Neutrophil (primary cell): ENCODE measurements around the gene BNC2.

Experiments
- H3K27ac ChIP-seq: fragments of 200-600 bp; sonication (generic); 2 replicates; pipeline ENCODE4 v1.5.1; 2016; ENCODE audit warnings: mild to moderate bottlenecking, moderate library complexity
- H3K27me3 ChIP-seq: fragments of 200-600 bp; sonication (generic); 2 replicates; pipeline ENCODE4 v1.6.0; 2016; ENCODE audit warnings: mild to moderate bottlenecking
- H3K36me3 ChIP-seq: fragments of 200-600 bp; sonication (generic); 2 replicates; pipeline ENCODE4 v1.5.1; 2017
- H3K4me1 ChIP-seq, 2 experiments: fragments of 200-600 bp in 1 of 2; sonication (generic) in 1 of 2; 1 replicate in 1 of 2; 2 replicates in 1 of 2; pipeline versions ENCODE4 v1.5.1 to v1.6.1; 2013 to 2016; ENCODE audit warnings: low read depth in 1 of 2, low read length in 1 of 2, mild to moderate bottlenecking in 1 of 2, moderate library complexity in 1 of 2; ENCODE audit not compliant: control insufficient read depth in 1 of 2, insufficient read depth in 1 of 2
- H3K4me3 ChIP-seq, 2 experiments: fragments of 200-600 bp in 1 of 2; sonication (generic) in 1 of 2; 1 replicate in 1 of 2; 2 replicates in 1 of 2; pipeline ENCODE4 v1.5.1; 2013 to 2016; ENCODE audit warnings: low read depth in 1 of 2, low read length in 1 of 2, mild to moderate bottlenecking in 1 of 2, moderate library complexity in 1 of 2
- H3K9me3 ChIP-seq: fragments of 200-600 bp; sonication (generic); 2 replicates; pipeline ENCODE4 v1.5.1; 2016
- CTCF ChIP-seq: fragments of 200-600 bp; sonication (generic); IDR thresholded peaks from 2 replicates; pipeline ENCODE4 v1.5.1; 2016; ENCODE audit warnings: antibody characterized with exemption

The BNC2 gene

GRCh38 chr9:16501726-16502125 is 368.7 kb downstream of the BNC2 start:
- no peaks in the 10 kb centered on the region for H3K9me3 ChIP-seq
- no peak overlapping the region for H3K27ac ChIP-seq
- H3K27me3 ChIP-seq = no peaks in the 10 kb centered on the region
- no peak overlapping the region for H3K4me3 ChIP-seq
- no peaks in the 10 kb centered on the region for H3K36me3 ChIP-seq
- no peak for TF ChIP-seq CTCF
- no peaks in the 10 kb centered on the region for H3K4me1 ChIP-seq

GRCh38 chr9:16501141-16501540 is 369.3 kb downstream of the BNC2 start:
- Histone ChIP-seq H3K9me3 (no peaks in the 10 kb centered on the region), H3K4me1 (no peaks in the 10 kb centered on the region), H3K36me3 (no peaks in the 10 kb centered on the region), H3K4me3 (no peak overlapping the region), H3K27ac (no peak overlapping the region), H3K27me3 (no peaks in the 10 kb centered on the region)
- no peak for TF ChIP-seq CTCF

GRCh38 chr9:16500386-16500785 is 370.1 kb downstream of the BNC2 start:
- Histone ChIP-seq H3K4me3 (no peak overlapping the region), H3K9me3 (no peaks in the 10 kb centered on the region), H3K27me3 (no peaks in the 10 kb centered on the region), H3K27ac (no peak overlapping the region), H3K36me3 (no peaks in the 10 kb centered on the region), H3K4me1 (no peaks in the 10 kb centered on the region)
- no peak for TF ChIP-seq CTCF

- no peak overlapping the region for H3K27ac ChIP-seq
- no peak for TF ChIP-seq CTCF
These were observed 370.6 kb downstream of the BNC2 start for GRCh38 chr9:16499892-16500291.

GRCh38 chr9:16496908-16497307 is 373.6 kb downstream of the BNC2 start:
- Histone ChIP-seq H3K27me3 (no peaks in the 10 kb centered on the region), H3K4me1 (no peaks in the 10 kb centered on the region), H3K9me3 (no peaks in the 10 kb centered on the region), H3K4me3 (no peak overlapping the region), H3K36me3 (no peaks in the 10 kb centered on the region), H3K27ac (no peak overlapping the region)
- TF ChIP-seq CTCF = no peak

More at GRCh38 chr9:16499892-16500291, 370.6 kb downstream of the BNC2 start:
- Histone ChIP-seq H3K4me1 (no peaks in the 10 kb centered on the region), H3K4me3 (no peak overlapping the region), H3K36me3 (no peaks in the 10 kb centered on the region), H3K9me3 (no peaks in the 10 kb centered on the region), H3K27me3 (no peaks in the 10 kb centered on the region)

DNA sequence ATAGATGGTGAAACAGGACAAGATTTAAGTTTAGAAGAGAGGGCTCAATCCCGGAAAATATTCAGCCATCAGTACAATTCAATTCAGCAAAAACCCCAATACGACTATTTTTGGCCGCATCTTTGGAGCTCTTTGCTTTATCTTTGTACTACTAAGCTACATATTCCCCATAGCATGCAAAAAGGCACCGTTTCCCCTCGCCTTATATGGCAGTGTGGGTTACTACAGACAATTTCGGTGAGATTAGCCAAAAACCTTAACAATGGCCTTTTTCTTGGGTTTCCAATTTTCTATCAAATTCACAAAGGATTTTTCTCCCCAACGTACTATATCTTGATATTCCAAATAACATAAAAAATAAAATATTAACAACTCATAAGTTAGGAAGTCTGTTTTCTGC is 382.6 kb downstream of the BNC2 start:
- no peak for TF ChIP-seq CTCF
- H3K4me3 ChIP-seq = no peak overlapping the region
- no peak overlapping the region for H3K27ac ChIP-seq
- H3K4me1 ChIP-seq = no peaks in the 10 kb centered on the region
- H3K36me3 ChIP-seq = no peaks in the 10 kb centered on the region
- no peaks in the 10 kb centered on the region for H3K27me3 ChIP-seq
- no peaks in the 10 kb centered on the region for H3K9me3 ChIP-seq
